ENCODE results near the gene GRIA1.

The GRIA1 gene

DNA sequence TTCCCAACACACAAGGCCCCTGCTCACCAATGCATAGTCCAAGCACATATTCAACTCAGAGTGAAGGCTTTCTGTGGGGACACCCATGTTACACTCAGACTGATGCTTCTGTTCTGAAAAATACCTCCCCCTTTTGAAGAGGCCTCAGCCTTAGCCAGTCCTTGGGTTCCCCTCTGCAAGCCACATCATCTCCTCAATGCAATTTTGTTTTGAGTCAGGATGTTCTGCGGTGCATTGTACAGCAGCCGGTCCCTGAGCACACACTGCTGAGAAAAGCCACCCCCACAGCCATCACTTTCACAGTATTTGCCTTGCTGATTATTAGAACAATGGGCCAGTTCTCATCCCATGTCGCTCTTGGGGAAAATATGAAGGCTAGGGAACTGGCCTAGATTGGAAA lies 307.0 kb downstream of the GRIA1 start:
- no peak overlapping the region for H3K4me3 ChIP-seq (ENCODE audit: control insufficient read depth, low read depth, low read length)
- TF ChIP-seq, protein P1, sequence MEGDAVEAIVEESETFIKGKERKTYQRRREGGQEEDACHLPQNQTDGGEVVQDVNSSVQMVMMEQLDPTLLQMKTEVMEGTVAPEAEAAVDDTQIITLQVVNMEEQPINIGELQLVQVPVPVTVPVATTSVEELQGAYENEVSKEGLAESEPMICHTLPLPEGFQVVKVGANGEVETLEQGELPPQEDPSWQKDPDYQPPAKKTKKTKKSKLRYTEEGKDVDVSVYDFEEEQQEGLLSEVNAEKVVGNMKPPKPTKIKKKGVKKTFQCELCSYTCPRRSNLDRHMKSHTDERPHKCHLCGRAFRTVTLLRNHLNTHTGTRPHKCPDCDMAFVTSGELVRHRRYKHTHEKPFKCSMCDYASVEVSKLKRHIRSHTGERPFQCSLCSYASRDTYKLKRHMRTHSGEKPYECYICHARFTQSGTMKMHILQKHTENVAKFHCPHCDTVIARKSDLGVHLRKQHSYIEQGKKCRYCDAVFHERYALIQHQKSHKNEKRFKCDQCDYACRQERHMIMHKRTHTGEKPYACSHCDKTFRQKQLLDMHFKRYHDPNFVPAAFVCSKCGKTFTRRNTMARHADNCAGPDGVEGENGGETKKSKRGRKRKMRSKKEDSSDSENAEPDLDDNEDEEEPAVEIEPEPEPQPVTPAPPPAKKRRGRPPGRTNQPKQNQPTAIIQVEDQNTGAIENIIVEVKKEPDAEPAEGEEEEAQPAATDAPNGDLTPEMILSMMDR (IDR thresholded peaks at IDR 0.05; ENCODE audit: control insufficient read depth, insufficient read depth, low read depth, low read length, missing control alignments), result no peak
- no peak for DNase-seq (ENCODE audit: low read depth)

DNA sequence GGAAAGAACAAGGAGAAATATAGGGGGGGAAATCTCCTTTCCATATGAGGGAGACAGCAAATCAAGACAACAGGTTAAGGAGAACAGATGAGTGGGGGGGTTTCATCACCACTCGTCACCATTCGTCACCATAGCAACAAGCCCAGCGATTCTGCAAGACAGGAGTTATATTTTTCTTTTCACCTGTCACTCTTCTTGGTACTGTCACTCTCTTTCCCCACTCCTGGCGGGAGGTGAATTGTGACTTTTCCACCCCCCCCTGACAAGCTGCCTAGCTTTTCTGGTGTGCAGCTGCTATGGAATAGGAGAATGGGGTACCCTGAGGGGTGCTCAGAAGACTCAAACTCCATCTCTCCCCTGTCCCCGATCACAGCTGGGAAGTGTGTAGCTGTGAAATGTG lies 308.4 kb downstream of the GRIA1 start:
- DNase-seq (ENCODE audit: low read depth), result no peak
- TF ChIP-seq, protein P1 (IDR thresholded peaks at IDR 0.05; ENCODE audit: control insufficient read depth, insufficient read depth, low read depth, low read length, missing control alignments), result no peak
- no peak overlapping the region for H3K4me3 ChIP-seq (ENCODE audit: control insufficient read depth, low read depth, low read length)

DNA sequence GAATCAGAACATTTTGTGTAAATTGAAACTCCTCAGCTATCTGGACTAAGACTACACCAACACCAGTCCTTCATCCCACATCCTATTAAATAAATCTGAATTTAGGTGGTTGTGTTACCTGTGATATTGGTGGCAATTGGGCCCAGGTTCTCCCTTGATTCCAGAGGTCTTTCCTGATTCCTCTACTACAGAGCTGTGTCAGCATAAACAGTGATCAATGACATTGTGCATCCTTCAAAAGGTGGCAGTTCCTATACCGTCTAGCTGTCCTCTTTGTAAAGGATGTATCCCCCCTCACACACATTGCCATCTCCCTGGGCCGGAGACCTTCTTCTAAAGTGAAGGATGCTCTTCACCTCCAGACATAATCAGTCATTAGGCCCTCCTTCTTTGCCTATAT lies 309.0 kb downstream of the GRIA1 start:
- DNase-seq (ENCODE audit: low read depth), result no peak
- TF ChIP-seq, protein P1 (IDR thresholded peaks at IDR 0.05; ENCODE audit: control insufficient read depth, insufficient read depth, low read depth, low read length, missing control alignments), result no peak
- no peak overlapping the region for H3K4me3 ChIP-seq (ENCODE audit: control insufficient read depth, low read depth, low read length)

DNA sequence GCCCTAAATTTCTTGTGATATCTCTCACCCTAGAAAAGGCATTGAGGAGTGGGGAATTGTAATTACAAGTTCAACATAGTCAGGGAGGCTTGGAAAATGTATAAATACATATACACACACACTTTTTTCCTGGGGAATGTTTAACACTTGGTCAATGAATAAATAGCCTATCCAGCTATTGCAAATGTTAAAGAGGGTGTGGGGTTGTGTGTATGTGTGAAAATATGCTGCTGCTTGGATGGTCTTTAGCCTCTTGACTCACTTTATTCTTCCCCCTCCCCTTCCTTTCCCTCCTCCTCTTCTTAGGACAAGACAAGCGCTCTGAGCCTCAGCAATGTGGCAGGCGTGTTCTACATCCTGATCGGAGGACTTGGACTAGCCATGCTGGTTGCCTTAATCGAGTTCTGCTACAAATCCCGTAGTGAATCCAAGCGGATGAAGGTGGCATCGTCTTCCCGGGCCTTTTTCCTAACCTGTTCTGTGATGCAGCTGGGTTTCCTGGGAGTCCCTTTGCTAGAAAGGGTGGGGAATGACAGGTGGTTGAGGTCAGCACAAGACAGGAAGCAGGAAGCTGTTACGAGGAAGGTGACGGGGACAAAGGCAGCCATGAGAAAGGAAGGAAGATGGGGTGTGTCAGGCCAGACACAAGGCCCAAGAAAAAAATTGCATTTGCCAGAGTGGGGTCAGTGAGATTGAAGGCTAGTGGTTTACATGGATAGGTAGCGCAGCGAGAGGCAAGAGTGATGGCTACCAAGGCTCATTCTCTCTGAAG lies 311.8 kb downstream of the GRIA1 start:
- no peak overlapping the region for H3K4me3 ChIP-seq (ENCODE audit: control insufficient read depth, low read depth, low read length)
- TF ChIP-seq, protein P1 (IDR thresholded peaks at IDR 0.05; ENCODE audit: control insufficient read depth, insufficient read depth, low read depth, low read length, missing control alignments), result no peak
- no peak for DNase-seq (ENCODE audit: low read depth)

DNA sequence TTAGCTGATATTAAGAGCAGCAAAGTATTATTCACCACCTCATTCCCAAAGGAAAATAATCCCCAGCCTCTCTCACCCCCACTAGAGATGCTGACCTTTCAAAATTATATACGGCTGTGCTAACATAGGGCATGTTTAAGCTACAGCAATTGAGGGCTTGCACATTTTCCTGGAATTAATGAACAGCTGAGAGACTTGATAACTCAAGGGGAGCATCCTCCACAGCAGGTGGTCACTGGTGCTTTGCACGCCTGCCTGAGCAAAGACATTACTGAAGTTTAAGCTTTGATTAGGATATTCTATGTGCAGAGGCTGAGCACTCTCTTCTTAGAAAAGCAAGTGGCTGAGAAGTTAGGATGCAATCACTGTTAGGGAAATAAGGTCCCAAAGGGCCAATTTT lies 317.3 kb downstream of the GRIA1 start:
- no peak overlapping the region for H3K4me3 ChIP-seq (ENCODE audit: control insufficient read depth, low read depth, low read length)
- TF ChIP-seq, protein P1 (IDR thresholded peaks at IDR 0.05; ENCODE audit: control insufficient read depth, insufficient read depth, low read depth, low read length, missing control alignments), result no peak
- no peak for DNase-seq (ENCODE audit: low read depth)

DNA sequence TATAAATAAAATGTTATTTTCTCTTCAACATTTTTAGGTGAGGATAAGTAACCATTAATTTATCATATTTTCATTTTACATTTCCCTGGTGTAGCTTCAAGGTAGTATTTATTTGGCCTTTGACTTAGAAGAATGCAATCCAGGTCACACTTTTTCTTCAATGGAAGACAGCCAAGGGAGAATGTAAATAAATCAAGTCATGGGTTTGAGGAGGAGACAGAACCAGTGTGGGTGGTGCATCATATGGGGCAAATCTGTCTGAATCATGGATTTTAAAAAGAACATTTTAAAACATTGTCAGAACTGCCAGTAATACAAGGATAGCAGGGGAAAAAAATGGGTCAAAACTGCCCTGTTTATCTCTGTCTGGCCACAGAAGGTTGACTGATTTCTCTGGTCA lies 318.7 kb downstream of the GRIA1 start:
- TF ChIP-seq, protein P1 (IDR thresholded peaks at IDR 0.05; ENCODE audit: control insufficient read depth, insufficient read depth, low read depth, low read length, missing control alignments), result no peak
- no peak for DNase-seq (ENCODE audit: low read depth)
- no peak overlapping the region for H3K4me3 ChIP-seq (ENCODE audit: control insufficient read depth, low read depth, low read length)
